ENCODE data around the gene MRPS12. TPM values are rescaled to one million over a fixed set of nuclear protein-coding genes. Genes with fewer than 3 reads are reported as not detected.
A peak's percentile ranks its signal among the peaks of the same experiment; 100 is the strongest.
"Not testable (repeated sequence)": the region's sequence is repeated elsewhere in the genome, so short reads cannot be mapped to it uniquely, and the experiment has no call there.

MRPS12 gene
- total RNA-seq, result 10 to 100 TPM; 27.2 to 74.6 (median 44.2) TPM

- DNase-seq, result peak; percentile 91
- intact Hi-C loops (cut with DNase I), result no loop called here
- Histone ChIP-seq H3K4me1 (peaks cover 12 to 30% (median 18%) of the 10 kb centered on the region in 3 donors), H3K27me3 (no peaks in the 10 kb centered on the region), H3K4me3 (peak within 1 kb of the TSS; percentile 63 to 93 (median 72)), H3K27ac (peak within 1 kb of the TSS; percentile 87 to 92 (median 91)), H3K9me3 (peaks cover 0 to 4% (median 0%) of the 10 kb centered on the region in 3 donors), H3K36me3 (peaks cover 0 to 38% (median 8%) of the 10 kb centered on the region in 3 donors)
- TF ChIP-seq CTCF (IDR thresholded peaks at IDR 0.05) (no peak), POLR2A (IDR thresholded peaks at IDR 0.05) (peak in 1 of 4 donors; percentile 74)
- 0% methylated on average over 19 to 32 of the region's 40 CpGs for WGBS, 2 donors
Measured at GRCh38 chr19:38930776-38931520, at the start of gene MRPS12. TSS of gene MRPS12 (plus strand) at chr19:38930944. CDS start at chr19:38931295, 351 bp downstream.

GRCh38 chr19:38883286-38883685 is 47.5 kb upstream of the MRPS12 start:
- Histone ChIP-seq H3K4me3 (no peak overlapping the region), H3K36me3 (peaks cover 0 to 95% (median 8%) of the 10 kb centered on the region in 3 donors), H3K27ac (no peak overlapping the region), H3K4me1 (peaks cover 0 to 18% (median 4%) of the 10 kb centered on the region in 3 donors), H3K9me3 (no peaks in the 10 kb centered on the region), H3K27me3 (no peaks in the 10 kb centered on the region)
- DNase-seq, result no peak
- 94 to 96% methylated on average over 8 to 9 of the region's 9 CpGs for WGBS, 2 donors
- intact Hi-C loops (cut with DNase I), result no loop called here
- no peak for TF ChIP-seq POLR2A (IDR thresholded peaks at IDR 0.05)
- no peak for TF ChIP-seq CTCF (IDR thresholded peaks at IDR 0.05)

GRCh38 chr19:38884691-38885090 is 46.1 kb upstream of the MRPS12 start:
- H3K4me3 ChIP-seq; intact Hi-C loops (cut with DNase I); H3K27ac ChIP-seq: not testable (repeated sequence)

GRCh38 chr19:38888876-38889275 is 41.9 kb upstream of the MRPS12 start:
- intact Hi-C loops (cut with DNase I), result no loop called here
- H3K4me3 ChIP-seq, result no peak overlapping the region
- no peak overlapping the region for H3K27ac ChIP-seq
- TF ChIP-seq POLR2A (IDR thresholded peaks at IDR 0.05), result no peak
- TF ChIP-seq CTCF (IDR thresholded peaks at IDR 0.05), result no peak
- H3K27me3 ChIP-seq, result no peaks in the 10 kb centered on the region
- DNase-seq, result no peak
- peaks cover 5 to 97% (median 17%) of the 10 kb centered on the region in 3 donors for H3K36me3 ChIP-seq
- peaks cover 0 to 8% (median 0%) of the 10 kb centered on the region in 3 donors for H3K4me1 ChIP-seq
- whole genome bisulfite sequencing, 2 donors, result 93 to 96% methylated on average over 7 to 9 of the region's 17 CpGs
- H3K9me3 ChIP-seq, result no peaks in the 10 kb centered on the region

More at GRCh38 chr19:38884691-38885090, 46.1 kb upstream of the MRPS12 start:
- H3K4me1 ChIP-seq, H3K9me3 ChIP-seq, DNase-seq, H3K27me3 ChIP-seq: not testable (repeated sequence)
- 85 to 89% methylated on average over 2 to 3 of the region's 3 CpGs for WGBS, 2 donors
- H3K36me3 ChIP-seq, result peaks cover 0 to 97% (median 20%) of the 10 kb centered on the region in 3 donors

GRCh38 chr19:38889803-38890202 is 40.9 kb upstream of the MRPS12 start:
- Histone ChIP-seq H3K27ac (no peak overlapping the region), H3K36me3 (peaks cover 5 to 93% (median 17%) of the 10 kb centered on the region in 3 donors), H3K27me3 (no peaks in the 10 kb centered on the region), H3K9me3 (no peaks in the 10 kb centered on the region), H3K4me3 (no peak overlapping the region), H3K4me1 (peaks cover 0 to 8% (median 0%) of the 10 kb centered on the region in 3 donors)
- TF ChIP-seq POLR2A (IDR thresholded peaks at IDR 0.05) (no peak), CTCF (IDR thresholded peaks at IDR 0.05) (no peak)
- intact Hi-C loops (cut with DNase I), result no loop called here
- WGBS, 2 donors, result 87 to 91% methylated on average over 6 to 8 of the region's 8 CpGs
- DNase-seq, result no peak

All from esophagus squamous epithelium (tissue), 5 donors.